H1 (cell line): ENCODE results near the gene CHAD. TPM values are rescaled to one million over a fixed set of nuclear protein-coding genes. Genes with fewer than 3 reads are reported as not detected.

Source experiments
- BRCA1 ChIP-seq: IDR thresholded peaks from 2 replicates; pipeline ENCODE4 v1.6.1; 2012; ENCODE audit warnings: low read depth, low read length, improper control_type of control experiment
- KDM4A ChIP-seq: IDR thresholded peaks from one replicate; pipeline ENCODE4 v1.7.1; 2012; ENCODE audit warnings: low read depth, mild to moderate bottlenecking, moderate library complexity, low read length, inconsistent platforms; ENCODE audit not compliant: severe bottlenecking
- POLR2AphosphoS5 ChIP-seq: IDR thresholded peaks from 2 replicates; pipeline ENCODE4 v1.6.1; 2011; ENCODE audit warnings: low read depth, low read length
- RAD21 ChIP-seq, 2 experiments: IDR thresholded peaks in 1 of 2; conservative IDR thresholded peaks in 1 of 2; 2 replicates each; pipeline ENCODE4 v1.6.1; 2011; ENCODE audit warnings: low read depth in 2 of 2, low read length in 2 of 2, improper control_type of control experiment in 1 of 2, inconsistent platforms in 1 of 2, mild to moderate bottlenecking in 1 of 2, moderate library complexity in 1 of 2
- TAF7 ChIP-seq: optimal IDR thresholded peaks from 2 replicates; pipeline ENCODE3; 2011; ENCODE audit warnings: low read depth, mild to moderate bottlenecking, inconsistent platforms, low read length, moderate library complexity, borderline replicate concordance
- ZNF274 ChIP-seq: IDR thresholded peaks from 2 replicates; pipeline ENCODE4 v1.7.0; 2012; ENCODE audit warnings: low read length, borderline replicate concordance; ENCODE audit errors: extremely low read depth
- polyA plus RNA-seq, 7 experiments: library from polyadenylated mRNA; depleted of rRNA in 3 of 7; stranded (reverse) in 5 of 7; unstranded in 2 of 7; fragments of >200 nt in 5 of 7; fragments of 200-250 nt in 2 of 7; gene quantifications; 1 replicate in 5 of 7; 2 replicates in 1 of 7; 4 replicates in 1 of 7; pipeline versions ENCODE4 v1.2.1 to v1.2.3, GENCODE V29; 2011 to 2013; ENCODE audit warnings: missing spikeins in 2 of 7, mixed read lengths in 2 of 7
- total RNA-seq: library from RNA; stranded (reverse); fragmentation: NEBNext Ultra II Directional; extraction: Animal tissue kit (Norgen Biotek cat#: 25700); gene quantifications from 2 replicates; pipeline ENCODE4 v1.2.1, GENCODE V29; 2021
- TF ChIP-seq, protein P1 (sequence below): fragments of 300-600 bp; sonication (generic); IDR thresholded peaks from 2 replicates; pipeline ENCODE4 v1.7.1; 2012; ENCODE audit warnings: low read length, moderate library complexity, mild to moderate bottlenecking, inconsistent platforms; ENCODE audit not compliant: insufficient replicate concordance
- TF ChIP-seq, protein P2 (sequence below), 3 experiments: IDR thresholded peaks; 1 replicate in 2 of 3; 2 replicates in 1 of 3; pipeline versions ENCODE4 v1.5.1 to v1.6.1; 2011; ENCODE audit warnings: low read length in 3 of 3, mild to moderate bottlenecking in 3 of 3, inconsistent platforms in 2 of 3, low read depth in 1 of 3, moderate library complexity in 1 of 3; ENCODE audit not compliant: insufficient read depth in 1 of 3; ENCODE audit errors: control extremely low read depth in 1 of 3

CHAD gene
- total and polyA plus RNA-seq, 2 of the 8 experiments (the other 6 are each of a cell fraction or from before 2014, with no cell fraction given), result 0.03 TPM; not detected in 1

DNA sequence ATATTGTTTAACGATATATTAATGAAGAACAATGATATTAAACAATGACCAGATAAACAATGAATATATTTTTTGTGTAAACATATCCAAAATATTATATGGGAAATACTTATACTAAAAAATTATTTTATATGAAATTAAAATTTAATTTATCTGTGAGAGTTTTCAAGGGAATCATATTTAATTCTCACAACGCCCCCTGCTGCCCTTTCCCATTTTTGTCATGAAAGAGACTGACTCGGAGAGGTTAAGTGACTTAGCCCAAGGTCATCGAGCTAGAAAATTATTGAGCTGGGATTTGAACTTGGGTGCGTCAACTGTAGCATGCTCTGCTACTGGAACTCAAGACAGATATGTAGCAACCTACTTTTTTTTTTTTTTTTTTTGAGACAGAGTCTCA lies 32.4 kb upstream of the CHAD start (continued):
- TF ChIP-seq, protein P1, sequence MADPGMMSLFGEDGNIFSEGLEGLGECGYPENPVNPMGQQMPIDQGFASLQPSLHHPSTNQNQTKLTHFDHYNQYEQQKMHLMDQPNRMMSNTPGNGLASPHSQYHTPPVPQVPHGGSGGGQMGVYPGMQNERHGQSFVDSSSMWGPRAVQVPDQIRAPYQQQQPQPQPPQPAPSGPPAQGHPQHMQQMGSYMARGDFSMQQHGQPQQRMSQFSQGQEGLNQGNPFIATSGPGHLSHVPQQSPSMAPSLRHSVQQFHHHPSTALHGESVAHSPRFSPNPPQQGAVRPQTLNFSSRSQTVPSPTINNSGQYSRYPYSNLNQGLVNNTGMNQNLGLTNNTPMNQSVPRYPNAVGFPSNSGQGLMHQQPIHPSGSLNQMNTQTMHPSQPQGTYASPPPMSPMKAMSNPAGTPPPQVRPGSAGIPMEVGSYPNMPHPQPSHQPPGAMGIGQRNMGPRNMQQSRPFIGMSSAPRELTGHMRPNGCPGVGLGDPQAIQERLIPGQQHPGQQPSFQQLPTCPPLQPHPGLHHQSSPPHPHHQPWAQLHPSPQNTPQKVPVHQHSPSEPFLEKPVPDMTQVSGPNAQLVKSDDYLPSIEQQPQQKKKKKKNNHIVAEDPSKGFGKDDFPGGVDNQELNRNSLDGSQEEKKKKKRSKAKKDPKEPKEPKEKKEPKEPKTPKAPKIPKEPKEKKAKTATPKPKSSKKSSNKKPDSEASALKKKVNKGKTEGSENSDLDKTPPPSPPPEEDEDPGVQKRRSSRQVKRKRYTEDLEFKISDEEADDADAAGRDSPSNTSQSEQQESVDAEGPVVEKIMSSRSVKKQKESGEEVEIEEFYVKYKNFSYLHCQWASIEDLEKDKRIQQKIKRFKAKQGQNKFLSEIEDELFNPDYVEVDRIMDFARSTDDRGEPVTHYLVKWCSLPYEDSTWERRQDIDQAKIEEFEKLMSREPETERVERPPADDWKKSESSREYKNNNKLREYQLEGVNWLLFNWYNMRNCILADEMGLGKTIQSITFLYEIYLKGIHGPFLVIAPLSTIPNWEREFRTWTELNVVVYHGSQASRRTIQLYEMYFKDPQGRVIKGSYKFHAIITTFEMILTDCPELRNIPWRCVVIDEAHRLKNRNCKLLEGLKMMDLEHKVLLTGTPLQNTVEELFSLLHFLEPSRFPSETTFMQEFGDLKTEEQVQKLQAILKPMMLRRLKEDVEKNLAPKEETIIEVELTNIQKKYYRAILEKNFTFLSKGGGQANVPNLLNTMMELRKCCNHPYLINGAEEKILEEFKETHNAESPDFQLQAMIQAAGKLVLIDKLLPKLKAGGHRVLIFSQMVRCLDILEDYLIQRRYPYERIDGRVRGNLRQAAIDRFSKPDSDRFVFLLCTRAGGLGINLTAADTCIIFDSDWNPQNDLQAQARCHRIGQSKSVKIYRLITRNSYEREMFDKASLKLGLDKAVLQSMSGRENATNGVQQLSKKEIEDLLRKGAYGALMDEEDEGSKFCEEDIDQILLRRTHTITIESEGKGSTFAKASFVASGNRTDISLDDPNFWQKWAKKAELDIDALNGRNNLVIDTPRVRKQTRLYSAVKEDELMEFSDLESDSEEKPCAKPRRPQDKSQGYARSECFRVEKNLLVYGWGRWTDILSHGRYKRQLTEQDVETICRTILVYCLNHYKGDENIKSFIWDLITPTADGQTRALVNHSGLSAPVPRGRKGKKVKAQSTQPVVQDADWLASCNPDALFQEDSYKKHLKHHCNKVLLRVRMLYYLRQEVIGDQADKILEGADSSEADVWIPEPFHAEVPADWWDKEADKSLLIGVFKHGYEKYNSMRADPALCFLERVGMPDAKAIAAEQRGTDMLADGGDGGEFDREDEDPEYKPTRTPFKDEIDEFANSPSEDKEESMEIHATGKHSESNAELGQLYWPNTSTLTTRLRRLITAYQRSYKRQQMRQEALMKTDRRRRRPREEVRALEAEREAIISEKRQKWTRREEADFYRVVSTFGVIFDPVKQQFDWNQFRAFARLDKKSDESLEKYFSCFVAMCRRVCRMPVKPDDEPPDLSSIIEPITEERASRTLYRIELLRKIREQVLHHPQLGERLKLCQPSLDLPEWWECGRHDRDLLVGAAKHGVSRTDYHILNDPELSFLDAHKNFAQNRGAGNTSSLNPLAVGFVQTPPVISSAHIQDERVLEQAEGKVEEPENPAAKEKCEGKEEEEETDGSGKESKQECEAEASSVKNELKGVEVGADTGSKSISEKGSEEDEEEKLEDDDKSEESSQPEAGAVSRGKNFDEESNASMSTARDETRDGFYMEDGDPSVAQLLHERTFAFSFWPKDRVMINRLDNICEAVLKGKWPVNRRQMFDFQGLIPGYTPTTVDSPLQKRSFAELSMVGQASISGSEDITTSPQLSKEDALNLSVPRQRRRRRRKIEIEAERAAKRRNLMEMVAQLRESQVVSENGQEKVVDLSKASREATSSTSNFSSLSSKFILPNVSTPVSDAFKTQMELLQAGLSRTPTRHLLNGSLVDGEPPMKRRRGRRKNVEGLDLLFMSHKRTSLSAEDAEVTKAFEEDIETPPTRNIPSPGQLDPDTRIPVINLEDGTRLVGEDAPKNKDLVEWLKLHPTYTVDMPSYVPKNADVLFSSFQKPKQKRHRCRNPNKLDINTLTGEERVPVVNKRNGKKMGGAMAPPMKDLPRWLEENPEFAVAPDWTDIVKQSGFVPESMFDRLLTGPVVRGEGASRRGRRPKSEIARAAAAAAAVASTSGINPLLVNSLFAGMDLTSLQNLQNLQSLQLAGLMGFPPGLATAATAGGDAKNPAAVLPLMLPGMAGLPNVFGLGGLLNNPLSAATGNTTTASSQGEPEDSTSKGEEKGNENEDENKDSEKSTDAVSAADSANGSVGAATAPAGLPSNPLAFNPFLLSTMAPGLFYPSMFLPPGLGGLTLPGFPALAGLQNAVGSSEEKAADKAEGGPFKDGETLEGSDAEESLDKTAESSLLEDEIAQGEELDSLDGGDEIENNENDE, result no peak
- TF ChIP-seq RAD21 (IDR thresholded peaks at IDR 0.05 in 1 of 2, conservative IDR thresholded peaks at IDR 0.05 in 1 of 2; ENCODE audit: low read depth in 2 of 2, low read length in 2 of 2), result 0 out of 4 replicates have a peak, but pooled peaks of 1 of the 2 experiments have one; percentile 13
- no peak for TF ChIP-seq TAF7
- no peak for TF ChIP-seq POLR2AphosphoS5
- no peak for TF ChIP-seq BRCA1
- TF ChIP-seq KDM4A, result no peak
- TF ChIP-seq, protein P2, sequence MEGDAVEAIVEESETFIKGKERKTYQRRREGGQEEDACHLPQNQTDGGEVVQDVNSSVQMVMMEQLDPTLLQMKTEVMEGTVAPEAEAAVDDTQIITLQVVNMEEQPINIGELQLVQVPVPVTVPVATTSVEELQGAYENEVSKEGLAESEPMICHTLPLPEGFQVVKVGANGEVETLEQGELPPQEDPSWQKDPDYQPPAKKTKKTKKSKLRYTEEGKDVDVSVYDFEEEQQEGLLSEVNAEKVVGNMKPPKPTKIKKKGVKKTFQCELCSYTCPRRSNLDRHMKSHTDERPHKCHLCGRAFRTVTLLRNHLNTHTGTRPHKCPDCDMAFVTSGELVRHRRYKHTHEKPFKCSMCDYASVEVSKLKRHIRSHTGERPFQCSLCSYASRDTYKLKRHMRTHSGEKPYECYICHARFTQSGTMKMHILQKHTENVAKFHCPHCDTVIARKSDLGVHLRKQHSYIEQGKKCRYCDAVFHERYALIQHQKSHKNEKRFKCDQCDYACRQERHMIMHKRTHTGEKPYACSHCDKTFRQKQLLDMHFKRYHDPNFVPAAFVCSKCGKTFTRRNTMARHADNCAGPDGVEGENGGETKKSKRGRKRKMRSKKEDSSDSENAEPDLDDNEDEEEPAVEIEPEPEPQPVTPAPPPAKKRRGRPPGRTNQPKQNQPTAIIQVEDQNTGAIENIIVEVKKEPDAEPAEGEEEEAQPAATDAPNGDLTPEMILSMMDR (IDR thresholded peaks at IDR 0.05; ENCODE audit: control extremely low read depth in 1 of 3, insufficient read depth in 1 of 3, low read depth in 1 of 3, low read length in 3 of 3), result peak in 2 of 3 experiments; percentile 11 to 43; a peak in 2 of 4 replicates
- TF ChIP-seq ZNF274, result no peak
